Common myeloid progenitor, CD34-positive (primary cell): ENCODE results near the gene TSEN2.
"Not testable (repeated sequence)": the region's sequence is repeated elsewhere in the genome, so short reads cannot be mapped to it uniquely, and the experiment has no call there.

ENCODE experiments used
- CTCF ChIA-PET: fragments of 350-600 bp; sonication (Branson Sonifier 250); formaldehyde crosslinking; loops from one replicate; lab custom pipeline; 2021; ENCODE audit warnings: antibody characterized with exemption; lab: Charles Lee
- POLR2A ChIA-PET: fragments of 350-600 bp; sonication (Branson Sonifier 250); formaldehyde crosslinking; loops from one replicate; lab custom pipeline; 2021; ENCODE audit warnings: antibody characterized with exemption; lab: Charles Lee
- DNase-seq, 3 donors: peaks; one replicate each; pipeline versions ENCODE4 v3.0.0 to v3.0.0-alpha.2; 2013
- H3K27ac ChIP-seq, 2 experiments: 1 replicate in 1 of 2; 2 replicates in 1 of 2; pipeline ENCODE4 v1.7.0; 2013; ENCODE audit warnings: inconsistent platforms in 2 of 2, low read length in 2 of 2, mild to moderate bottlenecking in 2 of 2, low read depth in 1 of 2, moderate library complexity in 1 of 2; ENCODE audit not compliant: severe bottlenecking in 2 of 2, insufficient read depth in 1 of 2, poor library complexity in 1 of 2
- H3K27me3 ChIP-seq, 5 experiments: replicated peaks in 2 of 5; 1 replicate in 3 of 5; 2 replicates in 2 of 5; pipeline versions ENCODE4 v1.6.1 to v1.7.0; 2013; ENCODE audit warnings: low read length in 4 of 5, mild to moderate bottlenecking in 2 of 5, moderate library complexity in 2 of 5, inconsistent platforms in 1 of 5; ENCODE audit not compliant: insufficient read depth in 5 of 5, control insufficient read depth in 4 of 5
- H3K36me3 ChIP-seq, 4 experiments: 1 replicate in 2 of 4; 2 replicates in 2 of 4; pipeline versions ENCODE4 v1.6.1 to v1.7.0; 2013; ENCODE audit warnings: low read length in 3 of 4, control low read depth in 1 of 4, mild to moderate bottlenecking in 1 of 4; ENCODE audit not compliant: control insufficient read depth in 4 of 4, insufficient read depth in 4 of 4
- H3K4me1 ChIP-seq, 4 experiments: 1 replicate in 3 of 4; 2 replicates in 1 of 4; pipeline versions ENCODE4 v1.6.1 to v1.7.1; 2013; ENCODE audit warnings: low read length in 3 of 4, mild to moderate bottlenecking in 3 of 4, control low read depth in 1 of 4, inconsistent platforms in 1 of 4, moderate library complexity in 1 of 4; ENCODE audit not compliant: control insufficient read depth in 4 of 4, insufficient read depth in 4 of 4; ENCODE audit errors: control extremely low read depth in 1 of 4
- H3K4me3 ChIP-seq, 7 experiments: 1 replicate in 4 of 7; 2 replicates in 3 of 7; pipeline versions ENCODE4 v1.5.1 to v1.7.0; 2013; ENCODE audit warnings: mild to moderate bottlenecking in 7 of 7, low read length in 6 of 7, moderate library complexity in 6 of 7, inconsistent platforms in 2 of 7, low read depth in 2 of 7, control low read depth in 1 of 7; ENCODE audit not compliant: insufficient read depth in 4 of 7, control insufficient read depth in 1 of 7; ENCODE audit errors: extremely low read depth in 1 of 7
- H3K9me3 ChIP-seq, 5 experiments: 1 replicate in 4 of 5; 2 replicates in 1 of 5; pipeline versions ENCODE4 v1.6.1 to v1.7.1; 2013; ENCODE audit warnings: low read length in 4 of 5, mild to moderate bottlenecking in 2 of 5, inconsistent platforms in 1 of 5, low read depth in 1 of 5, moderate library complexity in 1 of 5; ENCODE audit not compliant: control insufficient read depth in 4 of 5, insufficient read depth in 2 of 5; ENCODE audit errors: control extremely low read depth in 1 of 5
- WGBS: methylation state at CpG from one replicate; pipeline ENCODE4 v1.1.5; 2013; ENCODE audit not compliant: insufficient coverage; 5-methylcytosine and 5-hydroxymethylcytosine counted together

Gene TSEN2

DNA sequence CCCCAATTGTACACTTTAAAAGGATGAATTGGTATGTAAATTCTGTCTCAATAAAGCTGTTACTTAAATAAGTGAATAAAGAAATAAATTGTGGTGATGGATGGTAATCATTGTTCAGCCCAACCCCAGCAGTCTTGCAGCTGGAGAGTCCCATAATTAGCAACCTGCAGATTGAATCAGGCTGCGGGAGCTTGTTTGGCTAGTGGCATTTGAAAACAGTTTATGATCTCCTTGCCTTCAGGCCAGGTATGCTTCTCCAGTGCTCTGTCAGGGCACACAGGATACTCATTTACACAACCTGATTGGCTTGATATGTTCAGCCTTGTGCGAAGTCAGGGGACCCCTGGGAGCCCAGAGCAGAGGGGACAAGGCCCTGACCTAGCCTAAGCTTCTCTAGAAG is 16.5 kb upstream of the TSEN2 start:
- Histone ChIP-seq H3K27me3 (no peaks in the 10 kb centered on the region), H3K9me3 (no peaks in the 10 kb centered on the region), H3K4me1 (peaks cover 2 to 3% (median 3%) of the 10 kb centered on the region in 4 experiments), H3K4me3 (no peak overlapping the region), H3K36me3 (no peaks in the 10 kb centered on the region), H3K27ac (no peak overlapping the region)
- 100% methylated on average over 1 of the region's 2 CpGs for WGBS
- no peak for DNase-seq
- CTCF ChIA-PET, result no interaction called here
- POLR2A ChIA-PET, result interaction anchor here (0.7 kb wide), 1 partner anchor 1668 kb away, joined by 4 read pairs; no protein-coding TSS in a partner anchor

DNA sequence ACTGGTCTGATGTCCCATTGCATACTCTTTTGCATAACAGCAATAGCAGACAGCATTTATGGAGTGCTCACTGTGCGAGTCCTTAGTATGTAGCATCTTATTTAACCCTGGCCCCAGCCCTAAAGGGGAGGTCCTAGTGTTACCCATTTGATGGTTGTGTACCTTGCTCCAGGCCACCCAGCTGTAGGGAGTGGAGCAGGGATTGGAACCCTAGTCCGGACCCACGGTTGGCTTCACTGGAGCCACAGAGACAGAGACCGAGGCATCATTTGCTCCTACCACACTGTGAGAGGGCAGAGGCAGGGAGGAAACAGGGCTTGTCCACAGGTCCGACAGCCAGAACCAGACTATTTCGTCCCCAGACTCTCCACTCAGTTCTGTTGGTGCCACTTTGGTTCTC is 16.0 kb upstream of the TSEN2 start:
- POLR2A ChIA-PET, result interaction anchor here (0.7 kb wide), 1 partner anchor 1669 kb away, joined by 4 read pairs; no protein-coding TSS in a partner anchor
- Histone ChIP-seq H3K27me3 (no peaks in the 10 kb centered on the region), H3K9me3 (no peaks in the 10 kb centered on the region), H3K27ac (no peak overlapping the region), H3K36me3 (no peaks in the 10 kb centered on the region), H3K4me3 (no peak overlapping the region), H3K4me1 (no peaks in the 10 kb centered on the region)
- WGBS, result 98% methylated on average over 5 of the region's 6 CpGs
- CTCF ChIA-PET, result interaction anchor here (1.1 to 1.6 kb wide), 2 partner anchors 330 to 333 kb away, joined by 3 to 4 read pairs; no protein-coding TSS in a partner anchor
- DNase-seq, result no peak

DNA sequence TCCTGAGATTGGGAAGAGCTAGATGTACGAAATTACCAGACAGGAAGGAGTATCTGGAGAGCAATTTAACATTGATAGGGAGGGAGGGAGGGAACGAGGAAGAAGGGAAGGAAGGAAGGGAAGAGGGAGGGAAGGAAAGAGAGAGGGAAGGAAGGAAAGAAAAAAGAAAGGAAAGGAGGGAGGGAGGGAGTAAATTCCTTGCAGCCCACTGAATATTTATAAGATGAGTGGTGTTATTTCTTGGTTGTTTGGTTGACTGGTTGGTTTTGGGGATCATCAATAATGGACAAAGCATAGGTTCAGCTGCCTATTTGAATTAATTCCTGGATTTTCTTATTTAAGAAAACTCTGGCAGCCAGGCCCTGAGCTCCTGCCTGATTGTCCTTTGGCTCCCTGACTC is 15.5 kb upstream of the TSEN2 start:
- 77% methylated on average over 2 of the region's 2 CpGs for WGBS

DNA sequence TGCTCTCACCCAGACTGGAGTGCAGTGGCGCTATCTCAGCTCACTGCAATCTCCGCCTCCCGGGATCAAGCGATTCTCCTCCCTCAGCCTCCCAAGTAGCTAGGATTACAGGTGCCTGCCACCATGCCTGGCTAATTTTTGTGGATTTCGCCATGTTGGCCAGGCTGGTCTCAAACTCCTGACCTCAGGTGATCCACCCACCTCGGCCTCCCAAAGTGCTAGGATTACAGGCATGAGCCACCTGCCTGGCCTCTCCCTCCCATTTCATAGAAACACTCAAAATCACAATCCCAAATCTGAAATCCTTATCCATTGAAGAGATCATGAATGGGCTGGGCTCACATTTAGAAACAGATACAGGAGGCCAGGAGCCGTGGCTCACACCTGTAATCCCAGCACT is 15.1 kb upstream of the TSEN2 start:
- H3K4me1 ChIP-seq, POLR2A ChIA-PET, H3K27me3 ChIP-seq, H3K36me3 ChIP-seq, H3K4me3 ChIP-seq, H3K27ac ChIP-seq, H3K9me3 ChIP-seq, DNase-seq: not testable (repeated sequence)
- CTCF ChIA-PET, result interaction anchor here (1.1 to 2.3 kb wide), 3 partner anchors 11 to 334 kb away, joined by 3 to 9 read pairs (median 4); no protein-coding TSS in a partner anchor
- 91% methylated on average over 7 of the region's 7 CpGs for WGBS

More for the DNA sequence above, 15.5 kb upstream of the TSEN2 start:
- Histone ChIP-seq H3K4me1 (no peaks in the 10 kb centered on the region), H3K4me3 (no peak overlapping the region), H3K27me3 (peaks cover 0 to 2% (median 0%) of the 10 kb centered on the region in 5 experiments), H3K9me3 (no peaks in the 10 kb centered on the region), H3K27ac (no peak overlapping the region), H3K36me3 (no peaks in the 10 kb centered on the region)
- DNase-seq, result no peak
- ChIA-PET CTCF (interaction anchor here (1.1 to 2.3 kb wide), 3 partner anchors 11 to 333 kb away, joined by 3 to 9 read pairs (median 4); no protein-coding TSS in a partner anchor), POLR2A (no interaction called here)

DNA sequence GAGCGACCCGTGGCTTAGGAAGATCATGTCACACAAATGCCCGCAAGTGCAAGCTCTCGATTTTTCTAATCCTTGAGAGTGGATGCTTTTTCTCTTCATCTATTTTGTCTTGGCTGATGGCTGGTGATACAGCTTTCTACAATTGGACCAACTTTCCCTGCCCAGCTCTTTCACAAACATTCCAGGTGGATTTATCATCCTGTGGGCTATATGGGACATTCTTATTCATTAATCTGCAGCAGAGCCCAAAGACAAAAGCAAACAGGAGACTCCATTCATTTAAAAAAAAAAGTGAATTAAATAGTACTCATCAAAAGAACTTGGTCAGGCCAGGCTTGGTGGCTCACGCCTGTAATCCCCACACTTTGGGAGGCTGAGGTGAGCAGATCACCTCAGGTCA is 14.2 kb upstream of the TSEN2 start:
- no peaks in the 10 kb centered on the region for H3K9me3 ChIP-seq
- H3K4me1 ChIP-seq, result no peaks in the 10 kb centered on the region
- no peaks in the 10 kb centered on the region for H3K36me3 ChIP-seq
- POLR2A ChIA-PET, result no interaction called here
- H3K27me3 ChIP-seq, result peaks cover 0 to 2% (median 0%) of the 10 kb centered on the region in 5 experiments
- CTCF ChIA-PET, result interaction anchor here (2.3 kb wide), 1 partner anchor 10 kb away, joined by 9 read pairs; no protein-coding TSS in a partner anchor
- no peak for DNase-seq
- no peak overlapping the region for H3K4me3 ChIP-seq
- no peak overlapping the region for H3K27ac ChIP-seq
- WGBS, result 98% methylated on average over 5 of the region's 5 CpGs

DNA sequence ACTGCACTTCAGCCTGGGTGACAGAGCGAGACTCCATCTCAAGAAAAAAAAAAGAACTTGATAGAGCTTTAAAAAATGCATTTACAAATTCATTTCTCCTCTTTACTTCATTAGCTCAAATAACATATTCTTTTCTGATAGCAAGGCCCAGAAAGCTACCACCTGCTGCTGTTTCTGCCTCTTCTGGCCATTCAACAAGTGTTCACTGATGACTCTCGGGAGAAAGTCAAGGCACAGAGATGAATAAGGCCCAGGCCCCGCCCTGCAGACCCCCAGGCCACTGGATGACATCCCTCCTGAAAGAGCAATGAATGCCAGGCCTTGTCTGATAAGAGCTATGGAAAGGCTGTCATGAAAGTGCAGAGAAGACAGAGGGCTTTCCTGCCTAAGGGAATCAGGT is 13.6 kb upstream of the TSEN2 start:
- POLR2A ChIA-PET, result no interaction called here
- no peak for DNase-seq
- Histone ChIP-seq H3K36me3 (no peaks in the 10 kb centered on the region), H3K27me3 (peaks cover 0 to 2% (median 0%) of the 10 kb centered on the region in 5 experiments), H3K4me3 (no peak overlapping the region), H3K27ac (no peak overlapping the region), H3K9me3 (no peaks in the 10 kb centered on the region), H3K4me1 (no peaks in the 10 kb centered on the region)
- CTCF ChIA-PET, result interaction anchor here (1.0 to 2.3 kb wide), 2 partner anchors 9 to 13 kb away, joined by 3 to 9 read pairs; no protein-coding TSS in a partner anchor
- 100% methylated on average over 1 of the region's 3 CpGs for WGBS

DNA sequence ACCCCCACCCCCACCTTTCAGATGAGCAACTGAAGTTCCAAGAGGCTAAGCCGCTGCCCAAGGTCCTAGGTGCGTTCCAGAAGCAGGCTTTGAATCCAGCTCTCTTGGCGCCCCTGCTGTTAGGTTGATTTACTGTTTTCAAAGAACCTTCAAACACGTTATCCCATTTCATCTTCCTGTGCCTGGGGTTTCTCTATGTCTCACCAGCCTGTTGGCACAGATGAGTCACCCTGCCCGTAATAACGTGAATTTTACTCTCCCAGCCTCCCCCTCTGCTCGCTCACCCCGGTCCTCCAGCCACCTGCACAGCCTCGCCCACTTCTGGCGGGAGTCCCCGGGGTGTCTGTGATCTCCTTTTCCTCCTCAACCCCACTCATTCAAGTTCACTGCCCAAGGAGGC is 13.0 kb upstream of the TSEN2 start:
- ChIA-PET CTCF (interaction anchor here (0.7 to 2.3 kb wide), 3 partner anchors 9 to 1454 kb away, joined by 3 to 9 read pairs (median 4); no protein-coding TSS in a partner anchor), POLR2A (no interaction called here)
- peaks cover 0 to 2% (median 0%) of the 10 kb centered on the region in 5 experiments for H3K27me3 ChIP-seq
- no peaks in the 10 kb centered on the region for H3K4me1 ChIP-seq
- no peak overlapping the region for H3K27ac ChIP-seq
- no peaks in the 10 kb centered on the region for H3K36me3 ChIP-seq
- H3K9me3 ChIP-seq, result no peaks in the 10 kb centered on the region
- 83% methylated on average over 11 of the region's 11 CpGs for WGBS
- DNase-seq, result peak in 1 of 3 donors; percentile 13
- H3K4me3 ChIP-seq, result no peak overlapping the region
